ENCODE data around the gene CPNE5. TPM values are rescaled to one million over a fixed set of nuclear protein-coding genes. Genes with fewer than 3 reads are reported as not detected.

The CPNE5 gene
- polyA plus RNA-seq, 4 donors: 12.5 to 14.8 (median 13.3) TPM

- no peak for DNase-seq (ENCODE audit: low read depth in 4 of 4, low spot score in 3 of 4)
These were observed 88.2 kb downstream of the CPNE5 start for GRCh38 chr6:36751091-36751490.

- no peak for DNase-seq (ENCODE audit: low read depth in 4 of 4, low spot score in 3 of 4)
These were observed 89.3 kb downstream of the CPNE5 start for GRCh38 chr6:36749829-36750489.

- no peak for DNase-seq (ENCODE audit: low read depth in 4 of 4, low spot score in 3 of 4)
These were observed 93.0 kb downstream of the CPNE5 start for GRCh38 chr6:36746251-36746650.

GRCh38 chr6:36745836-36746235, 93.4 kb downstream of the CPNE5 start:
- DNase-seq (ENCODE audit: low read depth in 4 of 4, low spot score in 3 of 4): no peak

- DNase-seq (ENCODE audit: low read depth in 4 of 4, low spot score in 3 of 4): no peak
These were observed 94.0 kb downstream of the CPNE5 start for GRCh38 chr6:36745283-36745682.

- no peak for DNase-seq (ENCODE audit: low read depth in 4 of 4, low spot score in 3 of 4)
These were observed 95.0 kb downstream of the CPNE5 start for GRCh38 chr6:36744304-36744673.

- no peak for DNase-seq (ENCODE audit: low read depth in 4 of 4, low spot score in 3 of 4)
These were observed 95.5 kb downstream of the CPNE5 start for GRCh38 chr6:36743538-36744303.

GRCh38 chr6:36743032-36743431, 96.2 kb downstream of the CPNE5 start:
- no peak for DNase-seq (ENCODE audit: low read depth in 4 of 4, low spot score in 3 of 4)

- DNase-seq (ENCODE audit: low read depth in 4 of 4, low spot score in 3 of 4): no peak
These were observed 97.1 kb downstream of the CPNE5 start for GRCh38 chr6:36742146-36742545.

GRCh38 chr6:36740818-36741179, 98.4 kb downstream of the CPNE5 start:
- no peak for DNase-seq (ENCODE audit: low read depth in 4 of 4, low spot score in 3 of 4)

- no peak for DNase-seq (ENCODE audit: low read depth in 4 of 4, low spot score in 3 of 4)
These were observed 99.1 kb downstream of the CPNE5 start for GRCh38 chr6:36739947-36740817.

GRCh38 chr6:36738108-36738507, 101.1 kb downstream of the CPNE5 start:
- DNase-seq (ENCODE audit: low read depth in 4 of 4, low spot score in 3 of 4): no peak

GRCh38 chr6:36737043-36737785, 102.0 kb downstream of the CPNE5 start:
- DNase-seq (ENCODE audit: low read depth in 4 of 4, low spot score in 3 of 4): no peak

GRCh38 chr6:36735110-36736071, 103.9 kb downstream of the CPNE5 start:
- no peak for DNase-seq (ENCODE audit: low read depth in 4 of 4, low spot score in 3 of 4)

GRCh38 chr6:36734486-36735060, 104.7 kb downstream of the CPNE5 start:
- no peak for DNase-seq (ENCODE audit: low read depth in 4 of 4, low spot score in 3 of 4)

- DNase-seq (ENCODE audit: low read depth in 4 of 4, low spot score in 3 of 4): no peak
These were observed 105.9 kb downstream of the CPNE5 start for GRCh38 chr6:36733300-36733699.

GRCh38 chr6:36731622-36732310, 107.5 kb downstream of the CPNE5 start:
- no peak for DNase-seq (ENCODE audit: low read depth in 4 of 4, low spot score in 3 of 4)
